ENCODE measurements around the gene TBC1D17.

Gene TBC1D17

GRCh38 chr19:49896863-49897621 is 19.5 kb downstream of the TBC1D17 start, which contains the start of gene IL4I1:
Gene IL4I1 (minus strand): TSS chr19:49896887. CDS start chr19:49896160, 727 bp downstream.
- H3K36me3 ChIP-seq (replicated peaks; ENCODE audit: low read depth, low read length): peaks cover 42% of the 10 kb centered on the region
- no peak within 1 kb of the TSS for H2AFZ ChIP-seq (ENCODE audit: low read depth, low read length)
- H4K20me1 ChIP-seq (ENCODE audit: insufficient read depth, low read length): peaks cover 13% of the 10 kb centered on the region
- peak within 1 kb of the TSS; percentile 90 for H3K4me3 ChIP-seq (ENCODE audit: low read length)
- H3K27me3 ChIP-seq (ENCODE audit: low read depth, low read length): no peaks in the 10 kb centered on the region
- H3K9me3 ChIP-seq (ENCODE audit: insufficient read depth, low read length): no peaks in the 10 kb centered on the region
- H3K27ac ChIP-seq (ENCODE audit: low read length): peak within 1 kb of the TSS; percentile 87
- H3K9ac ChIP-seq (ENCODE audit: low read length): peak within 1 kb of the TSS; percentile 99
- TF ChIP-seq EZH2phosphoT487 (IDR thresholded peaks at IDR 0.05; ENCODE audit: low read depth) (no peak), CTCF (IDR thresholded peaks at IDR 0.05; ENCODE audit: low read depth, low read length) (no peak)
- peaks cover 44% of the 10 kb centered on the region for H3K79me2 ChIP-seq (ENCODE audit: low read length)
- peak within 1 kb of the TSS; percentile 100 for H3K4me2 ChIP-seq (ENCODE audit: low read length)
- peaks cover 80% of the 10 kb centered on the region for H3K4me1 ChIP-seq (ENCODE audit: low read length)

GRCh38 chr19:49904136-49904535 is 26.6 kb downstream of the TBC1D17 start:
- Histone ChIP-seq H3K36me3 (replicated peaks; ENCODE audit: low read depth, low read length) (peaks cover 32% of the 10 kb centered on the region), H3K27me3 (ENCODE audit: low read depth, low read length) (no peaks in the 10 kb centered on the region), H3K4me2 (ENCODE audit: low read length) (peak overlapping the region; percentile 77), H3K79me2 (ENCODE audit: low read length) (peaks cover 22% of the 10 kb centered on the region), H3K4me3 (ENCODE audit: low read length) (peak overlapping the region; percentile 47), H2AFZ (ENCODE audit: low read depth, low read length) (peak overlapping the region; percentile 78), H3K4me1 (ENCODE audit: low read length) (peaks cover 95% of the 10 kb centered on the region), H3K27ac (ENCODE audit: low read length) (peak overlapping the region; percentile 79), H3K9me3 (ENCODE audit: insufficient read depth, low read length) (no peaks in the 10 kb centered on the region), H3K9ac (ENCODE audit: low read length) (peak overlapping the region; percentile 69), H4K20me1 (ENCODE audit: insufficient read depth, low read length) (no peaks in the 10 kb centered on the region)
- TF ChIP-seq EZH2phosphoT487 (IDR thresholded peaks at IDR 0.05; ENCODE audit: low read depth) (no peak), CTCF (IDR thresholded peaks at IDR 0.05; ENCODE audit: low read depth, low read length) (no peak)

- no peak for TF ChIP-seq CTCF (IDR thresholded peaks at IDR 0.05; ENCODE audit: low read depth, low read length)
- TF ChIP-seq EZH2phosphoT487 (IDR thresholded peaks at IDR 0.05; ENCODE audit: low read depth): no peak
- H2AFZ ChIP-seq (ENCODE audit: low read depth, low read length): no peak overlapping the region
- H3K4me2 ChIP-seq (ENCODE audit: low read length): peak overlapping the region; percentile 3; the same call in 1 of the 2 replicates
- peaks cover 39% of the 10 kb centered on the region for H3K79me2 ChIP-seq (ENCODE audit: low read length)
- no peaks in the 10 kb centered on the region for H3K27me3 ChIP-seq (ENCODE audit: low read depth, low read length)
- H3K27ac ChIP-seq (ENCODE audit: low read length): peak overlapping the region; percentile 23
- peaks cover 96% of the 10 kb centered on the region for H3K4me1 ChIP-seq (ENCODE audit: low read length)
- H3K36me3 ChIP-seq (replicated peaks; ENCODE audit: low read depth, low read length): peaks cover 50% of the 10 kb centered on the region
- H3K9me3 ChIP-seq (ENCODE audit: insufficient read depth, low read length): no peaks in the 10 kb centered on the region
- no peak overlapping the region for H3K9ac ChIP-seq (ENCODE audit: low read length)
- H3K4me3 ChIP-seq (ENCODE audit: low read length): no peak overlapping the region
- no peaks in the 10 kb centered on the region for H4K20me1 ChIP-seq (ENCODE audit: insufficient read depth, low read length)
These were observed 29.5 kb downstream of the TBC1D17 start for GRCh38 chr19:49906879-49907564.

- Histone ChIP-seq H3K27ac (ENCODE audit: low read length) (peak overlapping the region; percentile 23), H3K4me3 (ENCODE audit: low read length) (no peak overlapping the region), H3K4me1 (ENCODE audit: low read length) (peaks cover 96% of the 10 kb centered on the region), H4K20me1 (ENCODE audit: insufficient read depth, low read length) (no peaks in the 10 kb centered on the region), H3K79me2 (ENCODE audit: low read length) (peaks cover 46% of the 10 kb centered on the region), H3K27me3 (ENCODE audit: low read depth, low read length) (no peaks in the 10 kb centered on the region), H3K9ac (ENCODE audit: low read length) (no peak overlapping the region), H3K4me2 (ENCODE audit: low read length) (no peak overlapping the region), H3K9me3 (ENCODE audit: insufficient read depth, low read length) (no peaks in the 10 kb centered on the region), H2AFZ (ENCODE audit: low read depth, low read length) (no peak overlapping the region), H3K36me3 (replicated peaks; ENCODE audit: low read depth, low read length) (peaks cover 56% of the 10 kb centered on the region)
- TF ChIP-seq EZH2phosphoT487 (IDR thresholded peaks at IDR 0.05; ENCODE audit: low read depth) (no peak), CTCF (IDR thresholded peaks at IDR 0.05; ENCODE audit: low read depth, low read length) (no peak)
These were observed 30.4 kb downstream of the TBC1D17 start for GRCh38 chr19:49907745-49908446.
